Ishikawa (cell line): ENCODE results near the gene CTNND2.

Experiments used
- CEBPB ChIP-seq: IDR thresholded peaks from 2 replicates; pipeline ENCODE4 v1.6.1; 2012
- CREB1 ChIP-seq: IDR thresholded peaks from 2 replicates; pipeline ENCODE4 v1.6.1; 2012; ENCODE audit warnings: low read depth
- EGR1 ChIP-seq: IDR thresholded peaks from 2 replicates; pipeline ENCODE4 v1.6.1; 2012
- EP300 ChIP-seq: IDR thresholded peaks from 2 replicates; pipeline ENCODE4 v1.6.1; 2012; ENCODE audit warnings: borderline replicate concordance
- FOXM1 ChIP-seq: IDR thresholded peaks from 2 replicates; pipeline ENCODE4 v1.6.1; 2012; ENCODE audit warnings: low read depth, borderline replicate concordance
- NFIC ChIP-seq: IDR thresholded peaks from 2 replicates; pipeline ENCODE4 v1.6.1; 2012
- RAD21 ChIP-seq: IDR thresholded peaks from 2 replicates; pipeline ENCODE4 v1.6.1; 2012; ENCODE audit warnings: low read depth
- TAF1 ChIP-seq: IDR thresholded peaks from 2 replicates; pipeline ENCODE4 v1.6.1; 2012; ENCODE audit warnings: low read depth, mild to moderate bottlenecking
- TCF12 ChIP-seq: IDR thresholded peaks from 2 replicates; pipeline ENCODE4 v1.6.1; 2012; ENCODE audit warnings: low read depth
- TEAD4 ChIP-seq: IDR thresholded peaks from 2 replicates; pipeline ENCODE4 v1.6.1; 2012
- YY1 ChIP-seq: IDR thresholded peaks from 2 replicates; pipeline ENCODE4 v1.6.1; 2012; ENCODE audit warnings: low read depth
- ZBTB7A ChIP-seq: IDR thresholded peaks from 2 replicates; pipeline ENCODE4 v1.6.1; 2012; ENCODE audit warnings: low read depth
- TF ChIP-seq, protein P1 (sequence below): IDR thresholded peaks from 2 replicates; pipeline ENCODE4 v1.6.1; 2012
- TF ChIP-seq, protein P2 (sequence below): IDR thresholded peaks from 2 replicates; pipeline ENCODE4 v1.6.1; 2012; ENCODE audit warnings: low read depth, mild to moderate bottlenecking
- TF ChIP-seq, protein P3 (sequence below): IDR thresholded peaks from 2 replicates; pipeline ENCODE4 v1.6.1; 2012

Gene CTNND2

DNA sequence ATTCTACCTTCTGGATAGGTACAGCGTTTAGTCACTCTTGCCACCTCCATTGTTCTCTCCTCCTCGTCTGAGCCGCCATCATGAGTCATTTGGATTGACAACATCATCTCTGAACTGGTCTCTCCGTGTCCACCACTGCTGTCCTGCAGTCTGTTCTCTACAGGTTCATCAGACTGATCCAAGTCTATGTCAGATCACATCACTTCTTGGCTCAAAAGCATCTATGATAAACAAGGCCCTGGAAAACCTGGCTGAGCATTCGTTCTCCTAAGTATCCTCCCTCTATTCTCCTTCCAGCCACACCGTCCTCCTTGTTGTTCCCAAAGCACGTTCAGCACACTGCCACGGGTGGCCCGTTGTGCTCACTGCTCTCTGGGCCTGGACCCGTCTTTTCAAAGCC lies 50.5 kb downstream of the CTNND2 start:
- no peak for TF ChIP-seq FOXM1
- TF ChIP-seq ZBTB7A: no peak
- TF ChIP-seq EP300: no peak
- no peak for TF ChIP-seq CREB1
- TF ChIP-seq, protein P1, sequence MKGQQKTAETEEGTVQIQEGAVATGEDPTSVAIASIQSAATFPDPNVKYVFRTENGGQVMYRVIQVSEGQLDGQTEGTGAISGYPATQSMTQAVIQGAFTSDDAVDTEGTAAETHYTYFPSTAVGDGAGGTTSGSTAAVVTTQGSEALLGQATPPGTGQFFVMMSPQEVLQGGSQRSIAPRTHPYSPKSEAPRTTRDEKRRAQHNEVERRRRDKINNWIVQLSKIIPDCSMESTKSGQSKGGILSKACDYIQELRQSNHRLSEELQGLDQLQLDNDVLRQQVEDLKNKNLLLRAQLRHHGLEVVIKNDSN: no peak
- TF ChIP-seq NFIC: no peak
- no peak for TF ChIP-seq TAF1
- no peak for TF ChIP-seq CEBPB
- no peak for TF ChIP-seq RAD21
- TF ChIP-seq YY1: no peak
- no peak for TF ChIP-seq EGR1
- TF ChIP-seq, protein P2, sequence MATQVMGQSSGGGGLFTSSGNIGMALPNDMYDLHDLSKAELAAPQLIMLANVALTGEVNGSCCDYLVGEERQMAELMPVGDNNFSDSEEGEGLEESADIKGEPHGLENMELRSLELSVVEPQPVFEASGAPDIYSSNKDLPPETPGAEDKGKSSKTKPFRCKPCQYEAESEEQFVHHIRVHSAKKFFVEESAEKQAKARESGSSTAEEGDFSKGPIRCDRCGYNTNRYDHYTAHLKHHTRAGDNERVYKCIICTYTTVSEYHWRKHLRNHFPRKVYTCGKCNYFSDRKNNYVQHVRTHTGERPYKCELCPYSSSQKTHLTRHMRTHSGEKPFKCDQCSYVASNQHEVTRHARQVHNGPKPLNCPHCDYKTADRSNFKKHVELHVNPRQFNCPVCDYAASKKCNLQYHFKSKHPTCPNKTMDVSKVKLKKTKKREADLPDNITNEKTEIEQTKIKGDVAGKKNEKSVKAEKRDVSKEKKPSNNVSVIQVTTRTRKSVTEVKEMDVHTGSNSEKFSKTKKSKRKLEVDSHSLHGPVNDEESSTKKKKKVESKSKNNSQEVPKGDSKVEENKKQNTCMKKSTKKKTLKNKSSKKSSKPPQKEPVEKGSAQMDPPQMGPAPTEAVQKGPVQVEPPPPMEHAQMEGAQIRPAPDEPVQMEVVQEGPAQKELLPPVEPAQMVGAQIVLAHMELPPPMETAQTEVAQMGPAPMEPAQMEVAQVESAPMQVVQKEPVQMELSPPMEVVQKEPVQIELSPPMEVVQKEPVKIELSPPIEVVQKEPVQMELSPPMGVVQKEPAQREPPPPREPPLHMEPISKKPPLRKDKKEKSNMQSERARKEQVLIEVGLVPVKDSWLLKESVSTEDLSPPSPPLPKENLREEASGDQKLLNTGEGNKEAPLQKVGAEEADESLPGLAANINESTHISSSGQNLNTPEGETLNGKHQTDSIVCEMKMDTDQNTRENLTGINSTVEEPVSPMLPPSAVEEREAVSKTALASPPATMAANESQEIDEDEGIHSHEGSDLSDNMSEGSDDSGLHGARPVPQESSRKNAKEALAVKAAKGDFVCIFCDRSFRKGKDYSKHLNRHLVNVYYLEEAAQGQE: no peak
- TF ChIP-seq TCF12: no peak
- no peak for TF ChIP-seq TEAD4
- TF ChIP-seq, protein P3, sequence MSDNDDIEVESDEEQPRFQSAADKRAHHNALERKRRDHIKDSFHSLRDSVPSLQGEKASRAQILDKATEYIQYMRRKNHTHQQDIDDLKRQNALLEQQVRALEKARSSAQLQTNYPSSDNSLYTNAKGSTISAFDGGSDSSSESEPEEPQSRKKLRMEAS: no peak

DNA sequence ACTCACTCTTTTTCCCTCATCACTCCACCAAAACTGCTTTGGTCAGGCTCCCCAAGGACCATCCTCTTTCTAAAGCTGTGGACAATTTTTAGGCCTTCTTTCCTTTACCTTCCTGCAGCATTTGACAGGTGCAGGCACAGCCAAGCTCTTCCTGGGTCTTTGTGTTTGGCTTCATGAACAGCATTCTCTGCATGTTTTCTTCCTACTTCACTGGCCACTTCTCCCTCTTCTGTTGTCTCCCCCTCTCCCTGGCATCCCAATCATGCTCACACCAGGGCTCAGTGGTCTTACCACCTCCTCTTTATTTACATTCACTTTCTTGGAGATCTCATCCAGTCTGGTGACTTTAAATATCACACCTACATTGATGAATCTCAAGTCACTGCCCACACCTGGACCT lies 51.1 kb downstream of the CTNND2 start:
- TF ChIP-seq CEBPB (no peak), RAD21 (no peak)

DNA sequence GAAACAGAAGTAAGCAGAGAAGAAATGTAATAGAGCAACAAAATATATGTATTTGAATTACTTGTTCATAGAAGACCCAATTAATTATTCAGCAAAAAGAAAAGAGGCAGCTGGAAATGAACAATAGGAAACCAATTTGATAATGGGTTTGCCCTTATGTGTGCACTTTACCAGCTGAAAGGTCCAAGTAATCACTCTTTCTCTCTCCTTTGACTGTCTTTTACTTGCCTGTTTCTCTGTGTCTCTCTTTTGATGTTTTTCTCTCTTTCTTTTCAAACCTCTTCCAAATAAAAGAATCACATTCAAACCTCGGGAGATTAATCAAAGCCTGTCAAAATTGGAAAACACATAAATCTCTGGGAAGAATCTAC lies 51.5 kb downstream of the CTNND2 start:
- TF ChIP-seq CREB1: no peak
- TF ChIP-seq EGR1: no peak
- TF ChIP-seq TAF1: no peak
- TF ChIP-seq, protein P2: no peak
- TF ChIP-seq TCF12: no peak
- no peak for TF ChIP-seq RAD21
- no peak for TF ChIP-seq TEAD4
- TF ChIP-seq, protein P3: no peak
- no peak for TF ChIP-seq ZBTB7A
- no peak for TF ChIP-seq NFIC

DNA sequence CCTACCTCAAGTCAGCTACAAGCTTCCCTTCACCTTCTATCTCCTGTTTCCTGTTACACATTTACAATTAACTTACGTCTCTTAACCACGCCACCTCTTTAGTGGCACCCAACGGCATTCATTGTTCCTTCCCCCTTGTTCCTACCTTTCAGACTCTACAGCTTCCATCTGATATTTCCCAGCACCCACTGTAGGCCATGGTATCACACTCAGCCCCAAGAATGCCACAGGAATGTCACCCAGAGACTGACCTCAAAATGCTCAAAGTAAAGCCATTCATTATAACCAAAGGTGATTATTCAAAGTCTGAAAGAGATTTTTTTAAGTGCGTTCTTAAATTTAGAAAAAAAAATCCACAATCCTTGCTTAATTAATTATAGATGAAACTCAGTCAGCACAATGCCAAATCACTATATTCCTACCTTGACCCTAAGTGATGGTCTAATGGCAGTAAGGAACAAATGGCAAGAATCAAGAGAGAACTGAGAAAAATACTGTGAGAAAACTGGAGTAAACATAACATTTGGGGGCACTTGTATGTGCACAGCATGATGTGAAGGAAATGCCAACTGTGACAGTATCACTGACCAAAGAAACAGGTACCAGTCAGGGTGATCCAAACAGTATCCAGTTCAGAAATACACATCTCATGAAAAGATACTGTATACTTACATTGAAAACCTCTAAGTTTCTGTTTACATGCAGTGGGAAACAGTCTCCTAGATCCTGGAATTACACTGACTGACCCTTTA lies 52.1 kb downstream of the CTNND2 start:
- TF ChIP-seq, protein P1: no peak
- no peak for TF ChIP-seq ZBTB7A
- no peak for TF ChIP-seq RAD21
- TF ChIP-seq TCF12: no peak
- TF ChIP-seq EGR1: no peak
- no peak for TF ChIP-seq CEBPB
- TF ChIP-seq, protein P3: no peak
- no peak for TF ChIP-seq FOXM1
- TF ChIP-seq CREB1: no peak
- TF ChIP-seq YY1: no peak
- no peak for TF ChIP-seq NFIC
- TF ChIP-seq EP300: no peak

DNA sequence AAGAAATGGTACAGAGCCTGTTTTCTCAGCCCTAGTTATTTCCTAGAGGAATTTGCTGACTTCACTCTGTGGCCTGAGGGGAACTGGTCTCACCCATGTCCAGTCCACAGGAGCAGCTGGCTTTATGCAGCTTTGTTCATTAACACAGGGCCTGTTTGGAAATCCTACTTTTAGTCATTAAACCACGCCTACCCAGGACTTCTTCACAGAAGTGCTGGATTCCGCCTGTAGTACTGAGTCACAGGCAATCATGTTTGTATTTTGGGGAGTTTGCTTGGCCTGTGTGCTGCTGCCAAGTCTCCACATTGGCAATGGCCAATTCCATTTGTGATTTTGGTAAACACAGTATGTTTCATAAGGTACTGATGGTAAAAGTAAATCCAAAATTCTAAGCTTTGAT lies 52.8 kb downstream of the CTNND2 start:
- TF ChIP-seq TEAD4 (no peak), CEBPB (no peak), RAD21 (no peak), TCF12 (no peak), EP300 (no peak), FOXM1 (no peak), CREB1 (no peak)
- TF ChIP-seq, protein P3: no peak
- TF ChIP-seq, protein P1: no peak
